KOPT-K1 (cell line): ENCODE results near the gene ACOXL.
"Not testable (repeated sequence)": the region's sequence is repeated elsewhere in the genome, so short reads cannot be mapped to it uniquely, and the experiment has no call there.

Experiments used
- H3K27ac ChIP-seq: fragments of 200-600 bp; sonication (generic); 2 replicates; pipeline ENCODE4 v1.5.1; 2016; ENCODE audit warnings: antibody characterized with exemption, mild to moderate bottlenecking, low read depth, low read length; ENCODE audit not compliant: poor library complexity, severe bottlenecking
- H3K36me3 ChIP-seq: fragments of 200-600 bp; sonication (generic); 2 replicates; pipeline ENCODE4 v1.5.1; 2017; ENCODE audit warnings: antibody characterized with exemption, mild to moderate bottlenecking, low read length, moderate library complexity; ENCODE audit not compliant: insufficient read depth
- H3K9me3 ChIP-seq: fragments of 200-600 bp; sonication (generic); 2 replicates; pipeline ENCODE4 v1.5.1; 2017; ENCODE audit warnings: antibody characterized with exemption, low read length, mild to moderate bottlenecking; ENCODE audit not compliant: insufficient read depth, poor library complexity, severe bottlenecking

The ACOXL gene

GRCh38 chr2:110959198-110959597 lies 226.8 kb downstream of the ACOXL start:
- Histone ChIP-seq H3K9me3 (no peaks in the 10 kb centered on the region), H3K36me3 (no peaks in the 10 kb centered on the region), H3K27ac (no peak overlapping the region)

DNA sequence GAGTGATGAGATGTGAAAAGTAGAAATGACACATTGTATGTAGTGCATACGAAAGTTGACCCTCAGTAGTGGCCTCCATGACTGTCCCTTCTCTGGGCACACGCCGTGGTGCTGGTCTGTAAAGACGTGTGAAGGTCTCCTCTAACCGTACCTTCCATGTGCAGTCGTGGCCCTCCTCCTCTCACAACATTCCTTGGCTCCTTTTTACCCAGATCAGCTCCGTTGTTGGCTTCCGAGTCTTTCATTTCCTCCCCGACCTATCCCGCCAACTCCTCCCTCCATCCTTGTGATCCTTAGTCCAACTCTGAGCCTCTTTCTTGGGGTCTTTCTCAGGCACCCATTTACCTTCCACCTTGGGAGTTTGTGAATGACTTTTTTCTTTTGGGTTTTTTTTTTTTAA lies 227.9 kb downstream of the ACOXL start:
- no peak overlapping the region for H3K27ac ChIP-seq
- no peaks in the 10 kb centered on the region for H3K36me3 ChIP-seq
- no peaks in the 10 kb centered on the region for H3K9me3 ChIP-seq

DNA sequence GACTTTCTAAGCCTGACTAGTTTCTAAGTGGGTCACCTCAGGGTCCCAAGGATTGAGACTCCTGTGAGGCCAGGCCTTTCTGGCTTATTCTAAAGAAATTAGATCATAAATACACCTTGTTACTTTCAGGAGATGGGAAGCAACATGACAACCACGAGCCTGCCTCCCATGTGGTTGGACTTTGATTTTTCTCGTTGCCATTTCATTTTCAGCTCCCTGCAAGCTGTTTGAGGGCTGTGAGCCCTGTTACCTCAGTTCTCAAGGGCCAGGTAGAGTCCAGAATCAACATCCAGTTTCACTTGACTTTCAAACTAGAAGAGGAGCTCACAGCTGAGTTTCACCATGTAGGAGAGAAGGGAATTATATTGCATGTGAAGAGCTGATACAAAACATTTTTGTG lies 228.6 kb downstream of the ACOXL start:
- Histone ChIP-seq H3K36me3 (no peaks in the 10 kb centered on the region), H3K27ac (no peak overlapping the region), H3K9me3 (no peaks in the 10 kb centered on the region)

- not testable (repeated sequence) for H3K27ac ChIP-seq, H3K9me3 ChIP-seq, H3K36me3 ChIP-seq
Observed at GRCh38 chr2:110961643-110962042, 229.3 kb downstream of the ACOXL start.

- Histone ChIP-seq H3K9me3 (peaks cover 11% of the 10 kb centered on the region), H3K36me3 (no peaks in the 10 kb centered on the region), H3K27ac (no peak overlapping the region)
Observed at GRCh38 chr2:110969696-110970095, 237.3 kb downstream of the ACOXL start.

GRCh38 chr2:110970201-110970600 lies 237.8 kb downstream of the ACOXL start:
- Histone ChIP-seq H3K36me3 (no peaks in the 10 kb centered on the region), H3K27ac (no peak overlapping the region), H3K9me3 (peaks cover 11% of the 10 kb centered on the region)

DNA sequence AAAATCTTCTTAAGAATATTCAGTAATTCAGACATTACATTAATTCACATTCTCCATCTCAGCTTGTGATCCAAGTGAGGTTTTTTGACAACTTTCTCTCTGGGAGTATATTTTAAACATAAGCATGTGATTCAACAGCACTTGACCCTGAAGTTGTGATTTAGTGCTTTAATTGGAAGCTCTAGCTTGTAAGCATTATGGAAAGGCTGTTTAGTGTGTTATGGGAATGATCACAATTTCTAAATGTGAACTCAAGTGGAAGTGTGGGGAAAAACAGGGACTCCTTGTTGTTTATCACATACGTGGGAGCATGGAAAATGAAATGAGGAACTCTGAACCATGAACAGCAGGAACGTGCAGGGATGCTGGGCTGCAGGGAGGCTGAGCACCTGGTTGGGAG lies 239.4 kb downstream of the ACOXL start:
- Histone ChIP-seq H3K36me3 (no peaks in the 10 kb centered on the region), H3K27ac (no peak overlapping the region), H3K9me3 (peaks cover 11% of the 10 kb centered on the region)

DNA sequence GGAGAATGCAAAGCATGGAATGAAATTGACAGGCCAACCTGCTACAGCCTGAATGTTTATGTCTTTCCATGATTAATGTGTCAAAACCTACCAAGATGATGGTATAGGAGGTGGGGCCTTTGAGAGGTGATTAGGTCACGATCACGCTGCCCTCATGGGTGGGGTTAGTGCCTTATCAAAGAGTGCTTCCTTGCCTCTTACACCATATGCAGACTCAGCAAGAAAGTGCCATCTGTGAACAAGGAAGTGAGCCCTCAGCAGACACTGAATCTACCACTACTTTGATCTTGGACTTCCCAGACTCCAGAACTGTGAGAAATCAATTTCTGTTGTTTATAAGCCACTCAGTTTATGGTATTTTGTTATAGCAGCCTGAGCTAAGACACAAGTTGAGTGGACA lies 240.9 kb downstream of the ACOXL start:
- Histone ChIP-seq H3K27ac (no peak overlapping the region), H3K9me3 (peaks cover 11% of the 10 kb centered on the region), H3K36me3 (no peaks in the 10 kb centered on the region)

DNA sequence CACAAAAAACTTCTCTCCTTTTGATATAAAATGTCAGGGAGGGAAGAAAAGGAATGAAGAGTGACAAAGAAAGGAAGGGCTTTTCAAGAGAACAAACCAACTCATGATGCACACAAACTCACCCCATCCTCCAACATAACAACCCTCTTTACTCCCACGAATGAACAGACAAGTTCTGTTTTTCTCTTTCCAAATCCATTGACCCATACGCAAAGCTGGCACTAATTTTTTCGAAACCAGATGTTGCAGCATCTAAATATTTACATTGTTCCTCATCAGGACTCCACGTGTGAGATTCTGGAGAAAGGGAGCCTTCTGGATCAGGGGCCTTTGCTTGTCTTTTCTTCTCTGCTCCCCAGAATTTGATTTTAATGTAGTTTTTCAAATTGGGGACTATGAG lies 245.0 kb downstream of the ACOXL start:
- Histone ChIP-seq H3K9me3 (peaks cover 9% of the 10 kb centered on the region), H3K27ac (no peak overlapping the region), H3K36me3 (no peaks in the 10 kb centered on the region)

DNA sequence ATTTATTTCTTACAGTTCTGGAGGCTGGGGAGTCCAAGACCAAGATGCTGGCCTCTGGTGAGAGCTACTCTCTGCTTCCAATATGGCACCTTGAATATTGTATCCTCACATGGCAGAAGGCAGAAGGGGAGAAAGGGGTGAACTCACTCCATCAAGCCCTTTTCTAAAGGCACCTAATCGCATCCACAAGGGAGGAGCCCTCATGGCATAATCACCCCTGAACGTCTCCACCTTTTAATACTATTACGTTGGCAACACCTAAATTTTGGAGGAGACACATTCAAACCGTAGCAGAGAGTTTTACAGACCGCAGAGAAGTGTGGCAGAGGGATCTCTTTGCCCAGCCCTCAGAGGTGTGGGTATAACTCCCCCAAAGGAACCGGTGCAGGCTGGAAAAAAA lies 245.8 kb downstream of the ACOXL start:
- Histone ChIP-seq H3K9me3 (peaks cover 2% of the 10 kb centered on the region), H3K36me3 (no peaks in the 10 kb centered on the region), H3K27ac (no peak overlapping the region)

DNA sequence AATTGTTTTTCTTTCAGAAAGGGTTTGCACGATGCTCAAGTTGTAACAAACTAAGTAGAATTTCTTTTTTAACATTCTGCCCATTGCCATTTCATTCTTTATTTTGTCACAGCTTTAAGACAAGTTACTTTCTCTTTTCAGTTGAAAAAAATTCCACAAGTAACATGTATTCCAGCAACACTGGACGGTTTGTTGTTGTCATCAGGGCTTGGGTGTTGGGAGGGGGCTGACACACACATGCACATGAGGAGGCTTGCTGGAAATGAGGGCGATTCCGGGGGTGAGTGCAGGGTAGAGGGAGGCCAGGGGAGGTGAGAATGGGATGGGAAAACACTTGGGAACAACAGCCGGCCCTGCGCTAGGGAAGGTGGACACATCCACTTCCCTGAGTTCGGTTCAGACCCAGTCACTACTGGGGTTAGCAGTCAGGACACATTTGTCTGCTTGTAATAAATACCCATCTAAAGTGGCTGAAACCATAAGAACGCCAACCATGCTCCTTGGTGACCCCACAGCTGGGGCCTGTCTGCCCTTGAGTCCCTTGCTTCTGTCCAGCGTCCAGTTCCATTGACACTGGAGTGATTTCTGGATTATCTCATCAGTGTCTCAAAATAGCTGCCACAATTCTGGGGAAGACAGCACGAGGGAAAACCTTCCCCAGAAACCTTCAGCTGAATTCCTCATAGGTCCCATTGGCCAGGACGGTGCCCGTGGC lies 246.5 kb downstream of the ACOXL start:
- H3K36me3 ChIP-seq: no peaks in the 10 kb centered on the region
- H3K9me3 ChIP-seq: no peaks in the 10 kb centered on the region
- no peak overlapping the region for H3K27ac ChIP-seq

DNA sequence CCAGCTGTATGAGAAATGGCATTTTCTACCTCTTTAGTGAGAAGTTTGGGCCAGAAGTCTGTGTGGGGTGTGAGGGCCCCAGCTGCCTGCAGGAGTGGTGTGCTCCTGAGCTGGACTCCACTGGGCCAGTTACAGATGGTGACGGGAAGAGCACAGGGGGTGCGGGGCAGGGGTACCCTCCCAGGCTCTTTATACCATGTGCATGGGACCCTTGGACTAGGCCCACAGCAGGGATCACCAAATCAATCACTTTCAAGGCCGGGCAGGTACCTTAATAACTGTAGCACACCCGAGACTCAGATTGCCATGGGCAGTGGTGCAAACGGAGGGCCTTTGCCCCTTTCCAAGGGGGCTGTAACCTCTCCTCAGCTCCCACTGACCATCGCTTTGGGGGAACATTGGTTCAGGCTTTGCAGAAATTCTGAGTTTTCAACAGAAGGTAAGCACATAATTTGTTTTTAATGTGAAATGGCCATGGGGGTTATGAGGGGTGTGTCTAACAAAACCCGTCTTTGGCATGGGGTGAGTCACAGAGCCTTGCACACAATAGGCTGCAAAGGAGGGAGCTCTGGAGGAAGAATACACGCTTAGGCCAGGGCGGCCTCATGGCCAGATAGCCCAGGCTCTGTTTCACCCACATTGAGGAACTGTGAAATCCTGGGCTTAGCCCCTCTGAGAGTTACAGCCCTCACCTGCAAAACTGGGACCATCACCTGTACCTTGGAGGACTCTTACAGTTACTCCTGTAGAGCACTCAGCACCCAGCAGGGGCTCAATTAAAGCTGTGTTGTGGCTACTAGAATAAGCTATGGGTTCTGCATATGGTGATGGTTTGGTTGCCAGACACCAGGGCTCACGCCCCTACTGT lies 247.3 kb downstream of the ACOXL start:
- Histone ChIP-seq H3K9me3 (no peaks in the 10 kb centered on the region), H3K27ac (no peak overlapping the region), H3K36me3 (no peaks in the 10 kb centered on the region)

DNA sequence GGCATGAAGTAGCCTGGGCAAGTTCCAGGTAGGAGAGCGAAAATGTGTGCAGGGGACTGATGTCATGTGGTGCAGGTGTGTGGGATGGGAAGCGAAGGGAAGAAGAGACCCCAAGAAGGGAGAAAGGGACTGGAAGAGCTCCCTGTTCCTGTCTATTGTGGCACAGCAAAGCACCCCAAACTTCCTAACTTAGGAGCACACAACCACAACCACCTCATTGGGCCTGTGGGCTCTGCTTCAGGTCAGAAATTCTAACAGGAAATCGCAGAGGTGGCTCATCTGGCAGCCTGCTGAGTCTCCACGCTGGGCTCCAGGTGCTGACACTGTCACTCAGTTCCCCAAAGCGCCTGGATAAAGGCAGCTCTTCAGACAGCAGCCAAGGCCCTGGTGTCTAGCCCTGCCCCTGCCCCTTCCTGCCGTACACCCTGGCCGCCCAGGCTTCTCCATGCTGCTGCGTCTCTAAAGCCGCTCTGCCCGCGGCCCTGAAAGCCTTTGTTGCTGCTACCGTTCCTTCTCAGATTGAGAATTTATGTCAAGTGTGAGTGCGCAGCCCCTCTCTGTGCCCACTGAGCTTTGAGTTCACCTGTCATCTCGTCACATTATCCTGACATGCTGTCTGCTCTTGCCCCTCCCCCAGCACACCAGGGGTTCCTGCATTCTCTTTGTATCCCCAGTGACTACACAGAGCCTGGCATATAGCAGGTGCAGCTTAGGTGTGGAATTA lies 248.1 kb downstream of the ACOXL start:
- H3K27ac ChIP-seq: no peak overlapping the region
- no peaks in the 10 kb centered on the region for H3K9me3 ChIP-seq
- H3K36me3 ChIP-seq: no peaks in the 10 kb centered on the region

GRCh38 chr2:110983133-110983532 lies 250.8 kb downstream of the ACOXL start:
- Histone ChIP-seq H3K27ac (no peak overlapping the region), H3K36me3 (no peaks in the 10 kb centered on the region)

DNA sequence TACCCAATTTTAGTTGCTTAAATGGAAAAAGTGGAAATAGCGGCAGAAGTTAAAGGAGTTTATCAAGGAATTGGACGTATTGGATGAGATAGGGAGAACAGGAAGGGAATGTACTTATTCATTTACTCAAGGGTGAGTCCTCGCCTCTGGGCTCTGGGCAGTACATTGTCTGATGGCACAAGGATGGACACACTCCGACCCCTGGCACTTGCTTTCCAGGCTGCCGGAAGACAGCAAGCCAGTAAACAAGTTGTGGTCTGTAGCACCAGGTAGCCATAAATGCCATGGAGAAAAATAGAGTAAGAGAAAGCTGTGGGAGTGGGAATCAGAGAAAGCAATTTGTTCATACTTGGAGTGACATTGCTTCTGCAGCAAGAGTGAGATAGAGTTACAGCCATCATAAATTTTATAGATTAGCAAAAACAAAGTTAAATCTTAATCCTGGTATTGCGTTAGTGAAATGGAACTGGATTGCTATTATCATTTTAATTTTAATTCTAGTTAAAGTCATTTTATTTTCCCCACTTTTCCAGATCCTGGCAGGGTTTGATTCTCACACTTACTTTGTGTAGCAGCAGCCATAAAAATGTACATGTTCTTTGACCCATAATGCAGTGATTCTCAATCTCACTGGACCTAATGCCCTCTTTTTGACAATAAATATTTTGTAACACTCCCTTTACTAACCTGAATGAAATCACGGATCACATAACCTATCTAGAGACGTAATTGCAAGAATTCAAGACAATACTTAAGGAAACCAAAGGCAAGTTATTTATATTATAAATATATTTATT lies 252.5 kb downstream of the ACOXL start:
- Histone ChIP-seq H3K36me3 (no peaks in the 10 kb centered on the region), H3K9me3 (no peaks in the 10 kb centered on the region), H3K27ac (no peak overlapping the region)

More at GRCh38 chr2:110983133-110983532, 250.8 kb downstream of the ACOXL start:
- H3K9me3 ChIP-seq: no peaks in the 10 kb centered on the region
